PFSK-1 (cell line): Measurements from ENCODE around the gene IFIT5.

Source experiments
- FOXP2 ChIP-seq: optimal IDR thresholded peaks from 2 replicates; pipeline ENCODE3; 2011; ENCODE audit warnings: borderline replicate concordance, control low read depth, inconsistent platforms; ENCODE audit not compliant: insufficient read depth; ENCODE audit errors: extremely low read length, extremely low read depth
- POLR2AphosphoS5 ChIP-seq: IDR thresholded peaks from 2 replicates; pipeline ENCODE4 v1.6.1; 2012; ENCODE audit warnings: low read depth, mild to moderate bottlenecking, control low read depth, low read length, moderate library complexity
- REST ChIP-seq, 2 experiments: IDR thresholded peaks; 2 replicates each; pipeline versions ENCODE4 v1.6.1 to v1.8.0; 2011 to 2012; ENCODE audit warnings: low read depth in 2 of 2, low read length in 2 of 2, control low read depth in 1 of 2, inconsistent platforms in 1 of 2, mild to moderate bottlenecking in 1 of 2, moderate library complexity in 1 of 2; ENCODE audit not compliant: insufficient read depth in 1 of 2
- SIN3A ChIP-seq: IDR thresholded peaks from 2 replicates; pipeline ENCODE4 v1.6.1; 2012; ENCODE audit warnings: mild to moderate bottlenecking, low read length, moderate library complexity, borderline replicate concordance; ENCODE audit not compliant: insufficient read depth
- TAF1 ChIP-seq: IDR thresholded peaks from 2 replicates; pipeline ENCODE4 v1.6.1; 2012; ENCODE audit warnings: low read length, control low read depth, borderline replicate concordance; ENCODE audit not compliant: insufficient read depth

Gene IFIT5

GRCh38 chr10:89379103-89379502 lies 35.3 kb upstream of the IFIT5 start:
- no peak for TF ChIP-seq REST (IDR thresholded peaks at IDR 0.05; ENCODE audit: insufficient read depth in 1 of 2, low read depth in 2 of 2, low read length in 2 of 2)
- TF ChIP-seq TAF1: no peak
- TF ChIP-seq POLR2AphosphoS5: no peak
- TF ChIP-seq FOXP2: no peak
- TF ChIP-seq SIN3A: no peak

GRCh38 chr10:89382757-89383156 lies 31.6 kb upstream of the IFIT5 start:
- TF ChIP-seq TAF1 (no peak), POLR2AphosphoS5 (no peak)

- TF ChIP-seq FOXP2: no peak
- no peak for TF ChIP-seq SIN3A
- TF ChIP-seq POLR2AphosphoS5: no peak
- TF ChIP-seq TAF1: no peak
- TF ChIP-seq REST (IDR thresholded peaks at IDR 0.05; ENCODE audit: insufficient read depth in 1 of 2, low read depth in 2 of 2, low read length in 2 of 2): no peak
These were observed 29.7 kb upstream of the IFIT5 start for GRCh38 chr10:89384474-89385340.

GRCh38 chr10:89388806-89389205 lies 25.6 kb upstream of the IFIT5 start:
- TF ChIP-seq TAF1 (no peak), FOXP2 (no peak), SIN3A (no peak), REST (IDR thresholded peaks at IDR 0.05; ENCODE audit: insufficient read depth in 1 of 2, low read depth in 2 of 2, low read length in 2 of 2) (no peak), POLR2AphosphoS5 (no peak)

GRCh38 chr10:89389254-89389653 lies 25.1 kb upstream of the IFIT5 start:
- TF ChIP-seq TAF1 (no peak), POLR2AphosphoS5 (no peak), FOXP2 (no peak), SIN3A (no peak), REST (IDR thresholded peaks at IDR 0.05; ENCODE audit: insufficient read depth in 1 of 2, low read depth in 2 of 2, low read length in 2 of 2) (no peak)
